Epidermal melanocyte (primary cell): ENCODE results near the gene ZC3H14.
A peak's percentile ranks its signal among the peaks of the same experiment; 100 is the strongest.

Experiments
- DNase-seq: peaks from one replicate; pipeline ENCODE4 v3.0.0; 2011; ENCODE audit warnings: low spot score; ENCODE audit not compliant: insufficient read length

ZC3H14 gene

GRCh38 chr14:88605594-88605993, 42.8 kb downstream of the ZC3H14 start:
- DNase-seq, result no peak

GRCh38 chr14:88607829-88608228, 45.0 kb downstream of the ZC3H14 start:
- DNase-seq, result no peak

DNA sequence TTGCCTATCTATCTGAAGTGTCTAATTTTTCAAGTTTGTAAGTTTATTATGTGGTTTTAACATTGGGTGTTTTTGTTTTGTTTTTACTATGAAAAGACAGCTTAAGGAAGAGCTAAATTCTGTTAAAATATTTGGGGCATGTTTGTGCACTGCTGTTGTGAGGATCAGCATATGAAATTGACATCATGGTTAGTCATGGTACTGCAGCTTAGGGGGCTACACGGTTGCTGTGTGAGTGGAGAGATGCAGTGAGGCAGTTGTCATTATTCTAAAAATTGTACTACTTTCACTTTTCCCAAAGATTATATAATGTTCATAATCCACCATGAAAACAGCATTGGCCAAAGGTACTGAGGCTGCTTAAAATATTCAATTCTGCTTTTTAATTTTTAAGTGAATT, 49.0 kb downstream of the ZC3H14 start:
- no peak for DNase-seq

DNA sequence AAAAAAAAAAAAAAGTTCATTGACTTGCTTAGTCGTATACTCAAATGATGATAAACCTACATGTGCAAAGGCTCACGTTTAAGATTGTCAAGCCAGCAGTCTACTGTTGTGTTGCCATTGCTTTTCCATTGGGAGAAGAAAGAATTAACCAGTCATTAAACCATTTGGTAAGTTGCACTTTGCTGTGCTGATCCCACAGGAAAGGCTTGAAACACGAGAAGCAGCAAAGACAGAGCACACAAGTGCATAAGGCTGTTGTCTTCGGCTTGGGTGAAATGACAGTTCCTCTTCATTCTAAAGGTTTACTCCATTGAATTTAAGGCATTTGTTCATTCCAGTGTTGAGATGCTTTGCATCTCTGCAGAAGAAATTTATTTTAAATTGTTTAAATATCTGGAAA, 50.1 kb downstream of the ZC3H14 start:
- DNase-seq, result no peak

- DNase-seq, result no peak
Observed at GRCh38 chr14:88613552-88614010, 50.7 kb downstream of the ZC3H14 start.

- DNase-seq, result no peak
Observed at GRCh38 chr14:88614218-88614907, 51.5 kb downstream of the ZC3H14 start.

- DNase-seq, result no peak
Observed at GRCh38 chr14:88616697-88617096, 53.9 kb downstream of the ZC3H14 start.

DNA sequence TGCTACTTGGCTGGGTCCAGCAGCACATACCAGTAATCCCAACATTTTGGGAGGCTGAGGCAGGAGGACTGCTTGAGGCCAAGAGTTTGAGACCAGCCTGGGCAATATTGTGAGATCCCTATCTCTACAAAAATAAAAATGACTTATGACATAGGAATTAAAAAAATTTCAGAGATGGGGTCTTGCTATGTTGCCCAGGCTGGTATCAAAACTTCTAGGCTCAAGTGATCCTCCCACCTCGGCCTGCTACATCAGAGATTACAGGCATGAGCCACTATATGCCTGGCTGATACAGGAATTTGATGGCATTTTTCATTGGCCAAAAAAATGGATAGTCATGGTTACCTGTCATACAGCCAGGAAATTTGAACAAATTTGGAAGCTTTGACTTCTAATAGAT, 54.6 kb downstream of the ZC3H14 start:
- no peak for DNase-seq

DNA sequence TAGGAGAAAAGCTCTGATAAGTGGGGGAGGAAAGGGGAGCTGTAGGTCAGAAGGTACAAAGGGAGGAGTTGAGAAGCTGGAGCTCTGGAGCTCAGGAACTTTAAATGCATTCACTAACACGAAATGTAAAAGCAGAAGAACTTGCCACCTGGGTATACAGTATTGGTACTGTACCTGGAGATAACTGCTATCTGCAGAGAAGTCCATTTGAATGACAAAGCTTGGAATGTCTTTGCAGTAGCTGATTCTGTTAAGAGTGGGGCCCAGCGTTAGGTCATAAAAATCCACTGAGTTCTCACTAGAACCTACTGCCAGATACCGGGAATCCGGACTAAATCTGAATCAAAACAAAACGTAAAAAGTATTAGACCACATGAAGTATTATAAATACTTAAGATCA, 55.6 kb downstream of the ZC3H14 start:
- DNase-seq, result no peak

DNA sequence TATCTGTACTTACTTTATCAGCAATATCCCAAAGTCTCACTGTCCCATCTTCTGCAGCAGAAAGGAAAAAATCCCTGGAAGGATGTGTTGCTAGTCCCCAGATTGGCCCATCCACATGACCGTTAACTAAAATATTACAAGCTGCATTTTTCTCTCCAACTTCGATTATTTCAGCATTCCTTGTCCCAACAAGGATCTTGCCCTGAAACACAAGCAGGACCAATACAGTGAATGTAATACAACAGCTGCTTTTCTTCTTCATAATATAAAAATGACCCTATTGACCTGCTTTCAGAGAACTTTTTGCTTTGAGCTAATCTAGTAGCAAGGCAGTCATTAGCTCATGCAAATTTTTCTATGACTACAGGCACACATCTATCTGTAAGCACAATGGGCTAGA, 58.3 kb downstream of the ZC3H14 start:
- no peak for DNase-seq

DNA sequence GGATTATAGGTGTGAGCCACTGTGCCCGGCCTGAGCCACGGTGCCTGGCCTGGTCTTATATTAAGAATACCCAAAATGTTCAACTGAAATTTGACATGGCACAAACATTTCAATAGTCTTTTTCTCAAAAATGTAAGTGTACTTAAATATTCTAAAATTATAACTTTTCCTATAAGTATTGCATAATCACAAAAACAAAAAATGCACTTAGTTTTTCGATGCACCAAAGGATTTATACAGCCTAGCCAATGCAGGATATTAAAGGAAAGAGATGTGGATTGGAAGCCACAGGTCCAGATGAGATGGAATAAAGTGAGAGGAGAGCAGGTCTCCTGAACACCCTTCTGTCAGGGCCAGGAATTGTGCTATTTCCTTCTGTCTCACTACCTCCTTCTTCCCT, 62.8 kb downstream of the ZC3H14 start:
- no peak for DNase-seq

DNA sequence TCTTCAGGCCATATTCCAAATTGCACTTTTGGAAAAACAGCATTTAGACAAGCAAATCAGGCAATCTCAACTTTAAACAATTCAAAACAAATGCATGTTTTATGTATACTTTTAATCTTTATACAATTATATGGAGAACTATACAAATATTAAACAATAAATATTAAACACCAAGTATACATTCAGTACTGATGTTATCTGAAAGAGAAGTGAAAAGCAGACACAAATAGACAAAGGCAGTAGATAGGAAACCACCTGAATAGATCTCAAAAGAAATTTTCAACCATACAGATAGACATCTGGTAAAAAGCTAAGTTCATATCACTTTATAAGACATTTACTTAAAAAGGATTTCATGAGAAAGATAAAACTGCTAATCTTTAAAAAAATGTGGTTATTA, 65.2 kb downstream of the ZC3H14 start:
- no peak for DNase-seq

DNA sequence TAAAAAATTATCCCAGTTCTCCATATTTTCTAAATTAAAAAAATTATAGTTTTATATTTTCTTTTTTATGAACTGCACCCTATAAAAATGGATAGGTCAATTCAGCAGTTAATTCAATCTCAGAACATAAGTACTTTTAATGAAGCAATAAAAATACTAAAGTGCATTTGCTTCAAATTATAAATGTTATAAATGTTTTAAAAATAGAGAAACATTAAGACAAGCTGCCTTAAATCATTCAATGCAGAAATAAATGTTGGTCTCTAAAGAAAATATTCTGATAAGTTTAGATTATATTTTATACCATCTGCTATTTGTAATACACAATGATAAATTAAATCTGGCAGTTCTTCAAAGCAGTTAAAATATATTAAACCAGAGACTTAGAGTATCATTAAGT, 65.6 kb downstream of the ZC3H14 start:
- no peak for DNase-seq

DNA sequence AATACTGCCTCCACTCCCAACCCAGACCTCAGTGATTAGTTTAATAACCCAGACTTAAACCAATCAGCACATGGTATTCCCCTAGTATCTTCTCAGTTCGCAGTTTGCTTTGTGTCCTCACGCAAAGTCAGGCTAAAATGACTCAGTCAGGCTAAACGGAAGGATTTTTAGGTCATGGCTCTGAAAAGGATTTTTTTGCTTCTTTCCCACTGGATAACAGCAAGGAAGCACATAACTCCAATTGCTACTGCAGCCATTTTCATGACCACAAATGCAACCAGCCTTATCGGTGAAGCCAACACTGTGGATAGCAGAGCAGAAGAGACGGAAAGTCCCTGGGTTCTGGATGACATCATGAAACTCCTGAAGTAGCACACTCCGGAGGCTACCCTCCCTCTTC, 67.7 kb downstream of the ZC3H14 start:
- no peak for DNase-seq

DNA sequence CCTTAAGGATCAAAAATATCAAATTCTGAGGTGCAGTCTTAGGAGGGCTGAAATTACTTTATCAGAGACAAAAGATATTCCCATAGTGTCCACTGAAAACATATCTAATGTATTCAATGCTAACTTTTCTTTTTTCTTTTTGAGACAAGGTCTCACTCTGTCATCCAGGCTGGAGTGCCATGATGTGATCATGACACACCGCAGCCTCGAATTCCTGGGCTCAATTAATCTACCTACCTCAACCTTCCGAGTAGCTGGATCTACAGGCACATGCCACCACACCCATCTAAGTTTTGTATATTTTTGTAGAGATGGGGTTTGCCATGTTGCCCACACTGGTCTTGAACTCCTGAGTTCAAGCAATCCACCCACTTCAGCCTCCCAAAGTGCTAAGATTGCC, 68.3 kb downstream of the ZC3H14 start:
- no peak for DNase-seq

- DNase-seq, result no peak
Observed at GRCh38 chr14:88632512-88632911, 69.7 kb downstream of the ZC3H14 start.

GRCh38 chr14:88639221-88639620, 76.4 kb downstream of the ZC3H14 start:
- no peak for DNase-seq

DNA sequence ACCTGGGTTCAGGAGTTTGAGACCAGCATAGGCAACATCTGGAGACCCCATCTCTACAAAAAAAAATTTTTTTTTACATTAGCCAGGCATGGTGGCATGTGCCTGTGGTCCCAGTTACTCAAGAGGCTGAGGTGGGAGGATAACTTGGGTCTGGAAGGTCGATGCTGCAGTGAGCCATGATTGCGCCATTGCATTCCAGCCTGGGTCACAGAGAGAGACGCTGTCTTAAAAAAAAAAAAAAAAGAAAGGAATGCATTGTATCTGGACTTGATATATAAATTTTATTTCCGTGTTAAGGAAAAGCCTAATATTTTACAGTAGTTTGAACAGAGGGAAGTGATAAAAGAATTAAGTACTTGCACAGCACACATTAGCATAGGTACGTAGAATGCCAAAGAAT, 97.2 kb downstream of the ZC3H14 start:
- DNase-seq, result no peak

- DNase-seq, result peak; percentile 81
Observed at GRCh38 chr14:88667555-88668273, 104.9 kb downstream of the ZC3H14 start.

GRCh38 chr14:88668448-88669116, 105.7 kb downstream of the ZC3H14 start:
- no peak for DNase-seq

DNA sequence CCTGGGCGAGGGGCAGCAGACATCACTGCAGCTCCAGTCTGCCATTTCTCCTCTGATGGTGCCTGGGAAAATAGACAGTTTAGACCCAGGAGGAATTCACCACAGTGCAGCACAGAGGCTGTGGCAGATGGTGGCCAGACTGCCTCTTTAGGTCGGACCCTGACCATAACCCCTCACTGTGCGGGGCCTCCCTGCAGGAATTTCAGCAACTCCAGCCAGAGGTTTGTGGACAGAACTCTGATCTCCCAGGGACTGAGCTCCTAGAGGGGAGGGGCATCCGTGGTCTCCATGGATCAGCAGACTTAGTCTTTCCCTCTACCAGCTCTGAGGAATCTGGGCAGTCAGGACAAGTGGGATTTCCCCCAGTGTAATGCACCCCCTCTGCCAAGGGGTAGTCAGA, 106.5 kb downstream of the ZC3H14 start:
- DNase-seq, result no peak
